ENCODE measurements around the gene TRPC4. TPM values are rescaled to one million over a fixed set of nuclear protein-coding genes. Genes with fewer than 3 reads are reported as not detected.

TRPC4 gene
- total and polyA plus RNA-seq, 2 donors (not counting 1 experiment from before 2014, with no cell fraction given) = not detected

GRCh38 chr13:37618554-37618953 is 251.0 kb downstream of the TRPC4 start:
- H3K4me1 Mint-ChIP-seq = no peaks in the 10 kb centered on the region
- Histone ChIP-seq H3K9me3 (ENCODE audit: control extremely low read depth in 1 of 3, control insufficient read depth in 2 of 3, insufficient read depth in 1 of 3, low read length in 2 of 3) (no peaks in the 10 kb centered on the region), H3K27me3 (replicated peaks in 1 of 4; ENCODE audit: control extremely low read depth in 1 of 4, control insufficient read depth in 3 of 4, insufficient read depth in 4 of 4, low read length in 3 of 4) (no peaks in the 10 kb centered on the region), H3K9ac (ENCODE audit: low read length) (no peak overlapping the region), H3K27ac (ENCODE audit: low read length in 2 of 2) (no peak overlapping the region), H4K20me1 (ENCODE audit: control insufficient read depth, insufficient read depth, low read length, poor library complexity, severe bottlenecking) (no peaks in the 10 kb centered on the region), H3K4me3 (ENCODE audit: control extremely low read depth in 1 of 5, extremely low read depth in 1 of 5, insufficient read depth in 1 of 5, low read depth in 2 of 5, low read length in 4 of 5) (no peak overlapping the region), H3K36me3 (replicated peaks in 1 of 2; ENCODE audit: control extremely low read depth in 1 of 2, control insufficient read depth in 1 of 2, extremely low read depth in 1 of 2, insufficient read depth in 2 of 2, low read length in 1 of 2) (no peaks in the 10 kb centered on the region), H3K4me2 (replicated peaks; ENCODE audit: low read depth, low read length, poor library complexity, severe bottlenecking) (no peak overlapping the region), H3K4me1 (ENCODE audit: control insufficient read depth in 2 of 2, insufficient read depth in 2 of 2, low read length in 2 of 2) (no peaks in the 10 kb centered on the region), H3K79me2 (ENCODE audit: control insufficient read depth, insufficient read depth, low read length) (no peaks in the 10 kb centered on the region), H2AFZ (ENCODE audit: insufficient read depth, low read depth, low read length, poor library complexity, severe bottlenecking) (no peak overlapping the region)
- no peak overlapping the region for H3K4me3 Mint-ChIP-seq
- CTCF ChIA-PET = no interaction called here
- ATAC-seq (ENCODE audit: low read depth) (no peak), DNase-seq (no peak)
- no peaks in the 10 kb centered on the region for H3K9me3 Mint-ChIP-seq (ENCODE audit: insufficient read depth)
- POLR2A ChIA-PET = no interaction called here
- H3K27ac Mint-ChIP-seq = no peak overlapping the region
- no peak for TF ChIP-seq EZH2 (IDR thresholded peaks at IDR 0.05; ENCODE audit: borderline replicate concordance, insufficient read depth, low read depth, low read length, poor library complexity, severe bottlenecking)
- no peak for TF ChIP-seq CTCF (IDR thresholded peaks at IDR 0.05)
- intact Hi-C loops (cut with micrococcal nuclease) = no loop called here
- no CpG with 5 or more reads among the region's 2 CpGs for WGBS (ENCODE audit: insufficient coverage)
- no peaks in the 10 kb centered on the region for H3K27me3 Mint-ChIP-seq

DNA sequence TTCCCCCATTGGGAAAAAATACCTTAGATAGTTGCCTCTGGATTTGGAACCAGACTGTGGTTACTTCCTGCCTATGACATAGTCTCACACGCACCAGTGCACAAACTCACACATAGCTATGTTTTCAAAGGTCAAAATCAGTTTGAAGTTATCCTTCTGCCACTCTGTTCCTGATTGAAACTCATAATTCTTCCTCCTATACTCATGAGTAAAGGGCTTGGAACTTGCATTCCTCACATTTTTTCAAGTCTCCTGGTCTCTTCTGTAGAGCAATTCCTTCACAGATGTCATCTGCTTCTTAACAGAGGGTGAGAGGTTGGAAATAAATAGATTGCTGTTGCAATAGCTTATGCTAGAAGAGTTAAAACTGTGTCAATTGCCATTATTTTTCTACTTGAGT is 252.4 kb downstream of the TRPC4 start:
- Histone ChIP-seq H3K4me3 (ENCODE audit: control extremely low read depth in 1 of 5, extremely low read depth in 1 of 5, insufficient read depth in 1 of 5, low read depth in 2 of 5, low read length in 4 of 5) (no peak overlapping the region), H3K79me2 (ENCODE audit: control insufficient read depth, insufficient read depth, low read length) (no peaks in the 10 kb centered on the region), H3K27ac (ENCODE audit: low read length in 2 of 2) (no peak overlapping the region), H3K36me3 (replicated peaks in 1 of 2; ENCODE audit: control extremely low read depth in 1 of 2, control insufficient read depth in 1 of 2, extremely low read depth in 1 of 2, insufficient read depth in 2 of 2, low read length in 1 of 2) (no peaks in the 10 kb centered on the region), H3K4me1 (ENCODE audit: control insufficient read depth in 2 of 2, insufficient read depth in 2 of 2, low read length in 2 of 2) (no peaks in the 10 kb centered on the region), H2AFZ (ENCODE audit: insufficient read depth, low read depth, low read length, poor library complexity, severe bottlenecking) (no peak overlapping the region), H3K9me3 (ENCODE audit: control extremely low read depth in 1 of 3, control insufficient read depth in 2 of 3, insufficient read depth in 1 of 3, low read length in 2 of 3) (no peaks in the 10 kb centered on the region), H4K20me1 (ENCODE audit: control insufficient read depth, insufficient read depth, low read length, poor library complexity, severe bottlenecking) (no peaks in the 10 kb centered on the region), H3K27me3 (replicated peaks in 1 of 4; ENCODE audit: control extremely low read depth in 1 of 4, control insufficient read depth in 3 of 4, insufficient read depth in 4 of 4, low read length in 3 of 4) (no peaks in the 10 kb centered on the region), H3K9ac (ENCODE audit: low read length) (no peak overlapping the region), H3K4me2 (replicated peaks; ENCODE audit: low read depth, low read length, poor library complexity, severe bottlenecking) (no peak overlapping the region)
- H3K27me3 Mint-ChIP-seq = no peaks in the 10 kb centered on the region
- H3K4me3 Mint-ChIP-seq = no peak overlapping the region
- CTCF ChIA-PET = no interaction called here
- intact Hi-C loops (cut with micrococcal nuclease) = no loop called here
- no peak overlapping the region for H3K27ac Mint-ChIP-seq
- no peaks in the 10 kb centered on the region for H3K4me1 Mint-ChIP-seq
- no peak for ATAC-seq (ENCODE audit: low read depth)
- no peak for TF ChIP-seq EZH2 (IDR thresholded peaks at IDR 0.05; ENCODE audit: borderline replicate concordance, insufficient read depth, low read depth, low read length, poor library complexity, severe bottlenecking)
- no peak for TF ChIP-seq CTCF (IDR thresholded peaks at IDR 0.05)
- WGBS (ENCODE audit: insufficient coverage) = 71% methylated on average over 1 of the region's 1 CpG
- no peak for DNase-seq
- POLR2A ChIA-PET = no interaction called here
- no peaks in the 10 kb centered on the region for H3K9me3 Mint-ChIP-seq (ENCODE audit: insufficient read depth)
